ENCODE measurements around the gene CES5A. TPM values are rescaled to one million over a fixed set of nuclear protein-coding genes. Genes with fewer than 3 reads are reported as not detected.

The CES5A gene
- total RNA-seq, 1 experiment from 2014 or later, result not detected

GRCh38 chr16:55900616-55901393, 25.6 kb upstream of the CES5A start:
- Mint-ChIP-seq H3K27ac (ENCODE audit: low read depth, unreplicated experiment) (no peak overlapping the region), H3K4me3 (ENCODE audit: unreplicated experiment) (no peak overlapping the region), H3K4me1 (ENCODE audit: insufficient read depth, unreplicated experiment) (no peaks in the 10 kb centered on the region), H3K9me3 (ENCODE audit: unreplicated experiment) (peaks cover 16% of the 10 kb centered on the region), H3K27me3 (ENCODE audit: insufficient read depth, unreplicated experiment) (peaks cover 29% of the 10 kb centered on the region), H3K36me3 (ENCODE audit: insufficient read depth, unreplicated experiment) (no peaks in the 10 kb centered on the region)
- ChIA-PET CTCF (no interaction called here), POLR2A (no interaction called here)
- no peak for TF ChIP-seq CTCF (IDR thresholded peaks at IDR 0.05; ENCODE audit: unreplicated experiment)
- no peak for DNase-seq (ENCODE audit: unreplicated experiment)
- BruUV-seq (replicated peaks), result no TSS peak
- intact Hi-C loops (cut with micrococcal nuclease), result no loop called here

- Mint-ChIP-seq H3K36me3 (ENCODE audit: insufficient read depth, unreplicated experiment) (no peaks in the 10 kb centered on the region), H3K27me3 (ENCODE audit: insufficient read depth, unreplicated experiment) (peaks cover 27% of the 10 kb centered on the region), H3K4me3 (ENCODE audit: unreplicated experiment) (no peak overlapping the region), H3K4me1 (ENCODE audit: insufficient read depth, unreplicated experiment) (no peaks in the 10 kb centered on the region), H3K9me3 (ENCODE audit: unreplicated experiment) (peaks cover 16% of the 10 kb centered on the region), H3K27ac (ENCODE audit: low read depth, unreplicated experiment) (no peak overlapping the region)
- CTCF ChIA-PET, result interaction anchor here (0.5 to 0.9 kb wide), 2 partner anchors 10 to 891 kb away, joined by 3 read pairs; no protein-coding TSS in a partner anchor
- POLR2A ChIA-PET, result no interaction called here
- intact Hi-C loops (cut with micrococcal nuclease), result no loop called here
- TF ChIP-seq CTCF (IDR thresholded peaks at IDR 0.05; ENCODE audit: unreplicated experiment), result no peak
- no peak for DNase-seq (ENCODE audit: unreplicated experiment)
- BruUV-seq (replicated peaks), result no TSS peak
Measured at GRCh38 chr16:55899857-55900256, 24.7 kb upstream of the CES5A start.

GRCh38 chr16:55898592-55898991, 23.4 kb upstream of the CES5A start:
- Mint-ChIP-seq H3K36me3 (ENCODE audit: insufficient read depth, unreplicated experiment) (no peaks in the 10 kb centered on the region), H3K4me3 (ENCODE audit: unreplicated experiment) (no peak overlapping the region), H3K4me1 (ENCODE audit: insufficient read depth, unreplicated experiment) (no peaks in the 10 kb centered on the region), H3K27ac (ENCODE audit: low read depth, unreplicated experiment) (no peak overlapping the region), H3K27me3 (ENCODE audit: insufficient read depth, unreplicated experiment) (peaks cover 15% of the 10 kb centered on the region), H3K9me3 (ENCODE audit: unreplicated experiment) (peaks cover 4% of the 10 kb centered on the region)
- no peak for TF ChIP-seq CTCF (IDR thresholded peaks at IDR 0.05; ENCODE audit: unreplicated experiment)
- no TSS peak for BruUV-seq (replicated peaks)
- ChIA-PET CTCF (interaction anchor here (0.9 kb wide), 1 partner anchor 11 kb away, joined by 3 read pairs; no protein-coding TSS in a partner anchor), POLR2A (no interaction called here)
- DNase-seq (ENCODE audit: unreplicated experiment), result no peak
- intact Hi-C loops (cut with micrococcal nuclease), result no loop called here

GRCh38 chr16:55892821-55893220, 17.6 kb upstream of the CES5A start:
- ChIA-PET CTCF (interaction anchor here (0.6 kb wide), 1 partner anchor 48 kb away, joined by 3 read pairs; no protein-coding TSS in a partner anchor), POLR2A (interaction anchor here (0.6 kb wide), 1 partner anchor 31 kb away, joined by 3 read pairs; no protein-coding TSS in a partner anchor)
- no peak for TF ChIP-seq CTCF (IDR thresholded peaks at IDR 0.05; ENCODE audit: unreplicated experiment)
- Mint-ChIP-seq H3K4me3 (ENCODE audit: unreplicated experiment) (no peak overlapping the region), H3K27ac (ENCODE audit: low read depth, unreplicated experiment) (no peak overlapping the region), H3K9me3 (ENCODE audit: unreplicated experiment) (peaks cover 11% of the 10 kb centered on the region), H3K36me3 (ENCODE audit: insufficient read depth, unreplicated experiment) (peaks cover 7% of the 10 kb centered on the region), H3K27me3 (ENCODE audit: insufficient read depth, unreplicated experiment) (no peaks in the 10 kb centered on the region), H3K4me1 (ENCODE audit: insufficient read depth, unreplicated experiment) (no peaks in the 10 kb centered on the region)
- no TSS peak for BruUV-seq (replicated peaks)
- DNase-seq (ENCODE audit: unreplicated experiment), result no peak
- intact Hi-C loops (cut with micrococcal nuclease), result no loop called here

Data from MCF 10A (cell line).